Measurements from ENCODE around the gene EPC1.
A peak's percentile ranks its signal among the peaks of the same experiment; 100 is the strongest.

The EPC1 gene

GRCh38 chr10:32348297-32349198 lies 1.6 kb upstream of the EPC1 start:
- no peak for TF ChIP-seq CTCF (IDR thresholded peaks at IDR 0.05; ENCODE audit: low read depth, low read length)

GRCh38 chr10:32347363-32348022 lies 535 bp upstream of the EPC1 start:
- no peaks in the 10 kb centered on the region for H3K9me3 ChIP-seq
- no peak for DNase-seq
- H3K4me3 ChIP-seq (ENCODE audit: low read depth, low read length): peak overlapping the region; percentile 86
- H3K27me3 ChIP-seq: no peaks in the 10 kb centered on the region
- TF ChIP-seq CTCF (IDR thresholded peaks at IDR 0.05; ENCODE audit: low read depth, low read length): no peak
- peaks cover 2% of the 10 kb centered on the region; the same call in 1 of the 2 replicates for H3K4me1 ChIP-seq
- peaks cover 12% of the 10 kb centered on the region for H3K36me3 ChIP-seq

More at GRCh38 chr10:32348297-32349198, 1.6 kb upstream of the EPC1 start:
- Histone ChIP-seq H3K4me3 (ENCODE audit: low read depth, low read length) (peak overlapping the region; percentile 86), H3K36me3 (peaks cover 11% of the 10 kb centered on the region), H3K4me1 (no peaks in the 10 kb centered on the region), H3K9me3 (no peaks in the 10 kb centered on the region), H3K27me3 (no peaks in the 10 kb centered on the region)
- no peak for DNase-seq

DNA sequence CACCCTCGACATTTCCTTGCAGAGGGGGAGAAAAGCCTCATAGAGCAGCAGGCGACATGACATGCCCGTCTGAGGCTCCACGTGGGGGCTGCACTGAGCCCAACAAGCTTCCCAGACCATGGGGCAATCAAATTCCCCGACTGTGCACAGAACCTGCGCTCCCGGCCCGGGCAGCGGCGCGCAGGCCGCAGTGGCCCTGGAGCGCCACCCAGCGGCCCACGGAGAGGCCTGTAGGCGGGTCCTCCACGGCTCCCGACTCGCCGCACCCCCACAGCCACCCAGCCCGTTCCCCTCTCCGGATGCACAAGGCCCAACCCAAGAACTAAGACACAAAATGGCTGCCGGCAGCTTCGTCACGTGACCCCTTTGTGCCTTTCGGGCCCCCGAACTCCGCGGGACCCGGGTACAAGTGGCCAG lies 816 bp downstream of the EPC1 start:
- Histone ChIP-seq H3K9me3 (no peaks in the 10 kb centered on the region), H3K36me3 (peaks cover 12% of the 10 kb centered on the region), H3K27me3 (no peaks in the 10 kb centered on the region), H3K4me1 (peaks cover 4% of the 10 kb centered on the region; the same call in 1 of the 2 replicates), H3K4me3 (ENCODE audit: low read depth, low read length) (peak overlapping the region; percentile 86)
- TF ChIP-seq CTCF (IDR thresholded peaks at IDR 0.05; ENCODE audit: low read depth, low read length): peak; percentile 86
- peak; percentile 95 for DNase-seq

DNA sequence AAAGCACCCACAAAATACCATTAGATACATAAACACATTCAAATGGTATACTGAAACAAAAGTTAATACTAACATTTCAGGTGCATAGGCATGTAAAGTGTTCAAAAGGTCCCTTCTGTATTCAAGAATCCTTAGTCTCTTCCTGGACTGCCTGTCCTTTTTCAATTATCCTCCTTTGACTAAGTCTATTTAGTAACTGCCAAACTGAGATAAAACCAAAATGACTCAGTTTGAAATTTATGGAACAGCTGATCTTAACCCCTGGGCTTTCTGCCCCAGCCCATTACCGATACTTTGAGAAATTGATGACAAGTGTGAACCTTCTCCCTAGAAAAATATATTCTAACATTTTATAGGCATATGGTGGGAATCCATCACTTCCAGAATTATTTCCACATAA lies 5.4 kb downstream of the EPC1 start:
- TF ChIP-seq CTCF (IDR thresholded peaks at IDR 0.05; ENCODE audit: low read depth, low read length): no peak
- H3K9me3 ChIP-seq: no peaks in the 10 kb centered on the region
- DNase-seq: no peak
- no peak overlapping the region for H3K4me3 ChIP-seq (ENCODE audit: low read depth, low read length)
- H3K36me3 ChIP-seq: peaks cover 9% of the 10 kb centered on the region
- no peaks in the 10 kb centered on the region for H3K27me3 ChIP-seq
- peaks cover 11% of the 10 kb centered on the region for H3K4me1 ChIP-seq

DNA sequence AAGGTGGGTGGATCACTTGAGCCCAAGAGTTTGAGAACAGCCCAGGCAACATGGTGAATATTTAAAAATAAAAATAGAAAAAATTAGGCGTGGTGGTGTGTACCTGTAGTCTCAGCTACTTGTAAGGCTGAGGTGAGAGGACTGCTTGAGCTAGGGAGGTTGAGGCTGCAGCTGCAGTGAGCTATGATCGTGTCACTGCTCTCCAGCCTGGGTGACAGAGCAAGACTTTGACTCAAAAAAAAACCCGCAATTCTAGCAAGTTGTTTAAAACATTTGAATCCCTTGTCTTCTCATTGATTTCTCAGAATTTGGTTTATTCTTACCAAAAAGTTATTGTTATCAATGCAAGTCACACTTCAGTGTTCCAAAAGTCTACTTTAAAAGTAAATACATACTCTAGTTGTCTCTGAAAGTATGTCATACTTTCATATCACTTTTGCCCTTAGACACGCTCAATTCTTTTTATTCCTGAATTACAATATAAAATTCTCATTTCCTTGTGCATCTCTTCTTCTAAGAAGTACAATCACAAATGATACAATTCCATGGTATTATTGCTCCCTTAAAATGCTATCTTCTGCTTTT lies 6.3 kb downstream of the EPC1 start:
- peaks cover 9% of the 10 kb centered on the region for H3K36me3 ChIP-seq
- TF ChIP-seq CTCF (IDR thresholded peaks at IDR 0.05; ENCODE audit: low read depth, low read length): no peak
- H3K4me1 ChIP-seq: peaks cover 11% of the 10 kb centered on the region
- no peak for DNase-seq
- H3K4me3 ChIP-seq (ENCODE audit: low read depth, low read length): no peak overlapping the region
- H3K27me3 ChIP-seq: no peaks in the 10 kb centered on the region
- H3K9me3 ChIP-seq: no peaks in the 10 kb centered on the region

Measured in BE2C (cell line).